HCT116 (cell line): ENCODE results near the gene CREBRF. TPM values are rescaled to one million over a fixed set of nuclear protein-coding genes. Genes with fewer than 3 reads are reported as not detected.

Experiments used
- ATAC-seq: fragments of 200-7000 bp; cut with Tn5 transposase; 2 replicates; pipeline ENCODE4 v1.9.1; 2020; ENCODE audit warnings: mild to moderate bottlenecking, moderate library complexity
- BruUV-seq: library from RNA; stranded (reverse); fragments of 400-500 nt; replicated peaks from 2 replicates; lab custom pipeline; 2021; lab: Mats Ljungman, UMichigan
- CTCF ChIA-PET: fragments of 300-600 bp; sonication (Branson Sonifier 250); formaldehyde crosslinking; loops from one replicate; lab custom pipeline; 2021; ENCODE audit warnings: antibody characterized with exemption; lab: Charles Lee
- POLR2A ChIA-PET: fragments of 300-600, 350-600 bp; sonication (Branson Sonifier 250); formaldehyde crosslinking; loops from one replicate; lab custom pipeline; 2021; ENCODE audit warnings: antibody characterized with exemption; lab: Charles Lee
- RAD21 ChIA-PET, 2 experiments: fragments of 300-600 bp; sonication (Branson Sonifier 250); formaldehyde crosslinking; loops; one replicate each; lab custom pipeline; 2023; ENCODE audit warnings: low total read pairs in 2 of 2; ENCODE audit not compliant: uncharacterized antibody in 2 of 2, unreplicated experiment in 2 of 2, low non-redundant PET in 1 of 2; lab: Charles Lee
- DNase-seq: peaks from one replicate; pipeline ENCODE4 v3.0.0-alpha.2; 2010; ENCODE audit warnings: low read depth, low spot score
- H2AFZ ChIP-seq: fragments of 200-600 bp; shearing (Covaris generic), sonication (generic); 2 replicates; pipeline ENCODE4 v1.6.1; 2017; ENCODE audit warnings: low read depth, mixed run types, mixed read lengths, antibody characterized with exemption, low read length; ENCODE audit not compliant: poor library complexity, severe bottlenecking
- H3K27ac ChIP-seq: 2 replicates; pipeline ENCODE4 v1.5.1; 2012; ENCODE audit warnings: low read depth, low read length
- H3K27me3 ChIP-seq: fragments of 200-600 bp; sonication (generic); 2 replicates; pipeline ENCODE4 v1.6.1; 2016; ENCODE audit warnings: mixed run types, low read length, mixed read lengths; ENCODE audit not compliant: insufficient read depth
- H3K36me3 ChIP-seq, 2 experiments: fragments of 200-500 bp in 1 of 2; fragments of 200-600 bp in 1 of 2; sonication (Bioruptor generic) in 1 of 2; sonication (generic) in 1 of 2; 2 replicates each; pipeline versions ENCODE4 v1.5.1 to v1.6.1; 2014 to 2016; ENCODE audit warnings: low read length in 2 of 2, inconsistent platforms in 1 of 2, mixed read lengths in 1 of 2, mixed run types in 1 of 2; ENCODE audit not compliant: insufficient read depth in 2 of 2, control insufficient read depth in 1 of 2
- H3K4me1 ChIP-seq, 2 experiments: fragments of 200-600 bp in 1 of 2; sonication (generic) in 1 of 2; 2 replicates each; pipeline versions ENCODE4 v1.5.1 to v1.6.1; 2012 to 2017; ENCODE audit warnings: low read length in 2 of 2, inconsistent platforms in 1 of 2, mild to moderate bottlenecking in 1 of 2, mixed read lengths in 1 of 2, mixed run types in 1 of 2, moderate library complexity in 1 of 2; ENCODE audit not compliant: insufficient read depth in 2 of 2, control insufficient read depth in 1 of 2
- H3K4me2 ChIP-seq: fragments of 200-600 bp; sonication (generic); 2 replicates; pipeline ENCODE4 v1.6.1; 2017; ENCODE audit warnings: mixed run types, low read length, mixed read lengths
- H3K4me3 ChIP-seq, 2 experiments: fragments of 200-600 bp in 1 of 2; sonication (generic) in 1 of 2; replicated peaks in 1 of 2; 2 replicates each; pipeline ENCODE4 v1.5.1; 2011 to 2016; ENCODE audit warnings: low read length in 2 of 2, control low read depth in 1 of 2, low read depth in 1 of 2, mild to moderate bottlenecking in 1 of 2, mixed read lengths in 1 of 2, mixed run types in 1 of 2
- H3K79me2 ChIP-seq: fragments of 200-600 bp; sonication (generic); 2 replicates; pipeline ENCODE4 v1.6.1; 2017; ENCODE audit warnings: mild to moderate bottlenecking, mixed run types, low read length, moderate library complexity, mixed read lengths; ENCODE audit not compliant: insufficient read depth
- H3K9ac ChIP-seq: fragments of 200-600 bp; sonication (generic); 2 replicates; pipeline ENCODE4 v1.6.1; 2016; ENCODE audit warnings: low read length, mixed read lengths
- H3K9me2 ChIP-seq: fragments of 200-600 bp; sonication (generic), shearing (Covaris generic); 2 replicates; pipeline ENCODE4 v1.6.1; 2017; ENCODE audit warnings: mixed run types, mild to moderate bottlenecking, moderate library complexity; ENCODE audit not compliant: insufficient read depth
- H3K9me3 ChIP-seq, 2 experiments: fragments of 200-500 bp in 1 of 2; fragments of 200-600 bp in 1 of 2; sonication (Bioruptor generic) in 1 of 2; sonication (generic) in 1 of 2; 2 replicates each; pipeline ENCODE4 v1.6.1; 2014 to 2017; ENCODE audit warnings: low read length in 2 of 2, mixed read lengths in 2 of 2, inconsistent platforms in 1 of 2, low read depth in 1 of 2, mild to moderate bottlenecking in 1 of 2, mixed run types in 1 of 2, moderate library complexity in 1 of 2; ENCODE audit not compliant: control insufficient read depth in 1 of 2, insufficient read depth in 1 of 2
- H4K20me1 ChIP-seq: fragments of 200-600 bp; sonication (generic), shearing (Covaris generic); 2 replicates; pipeline ENCODE4 v1.6.1; 2017; ENCODE audit warnings: mixed run types, mild to moderate bottlenecking, moderate library complexity; ENCODE audit not compliant: insufficient read depth
- ELF1 ChIP-seq: IDR thresholded peaks from 2 replicates; pipeline ENCODE4 v1.6.1; 2012; ENCODE audit warnings: low read depth, borderline replicate concordance
- EZH2 ChIP-seq: fragments of 200-600 bp; sonication (generic); IDR thresholded peaks from 2 replicates; pipeline ENCODE4 v1.6.1; 2017; ENCODE audit warnings: antibody characterized with exemption, mixed run types
- JUND ChIP-seq: IDR thresholded peaks from 2 replicates; pipeline ENCODE4 v1.6.1; 2012
- SP1 ChIP-seq: IDR thresholded peaks from 2 replicates; pipeline ENCODE4 v1.6.1; 2012; ENCODE audit warnings: low read depth
- TCF7L2 ChIP-seq: IDR thresholded peaks from 2 replicates; pipeline ENCODE4 v1.7.0; 2011; ENCODE audit warnings: borderline replicate concordance, inconsistent platforms; ENCODE audit not compliant: insufficient read depth, insufficient read length; ENCODE audit errors: extremely low read depth
- YY1 ChIP-seq: IDR thresholded peaks from 2 replicates; pipeline ENCODE4 v1.6.1; 2011; ENCODE audit warnings: low read length, low read depth, moderate library complexity, mild to moderate bottlenecking; ENCODE audit not compliant: insufficient replicate concordance; ENCODE audit errors: extremely low read depth
- ZNF274 ChIP-seq: fragments of 200-500 bp; sonication (Bioruptor generic); IDR thresholded peaks from 2 replicates; pipeline ENCODE4 v1.6.1; 2014; ENCODE audit warnings: mild to moderate bottlenecking, low read depth, low read length, inconsistent platforms
- intact Hi-C: fragments of 100-400 bp; cut with micrococcal nuclease; formaldehyde crosslinking; loops from 2 replicates; pipeline ENCODE4 v1.10.0; 2022
- total RNA-seq: library from RNA; stranded (reverse); gene quantifications from one replicate; pipeline ENCODE4 v1.2.1, GENCODE V29; 2021; ENCODE audit not compliant: unreplicated experiment
- TF ChIP-seq, protein P1 (sequence below): IDR thresholded peaks from 2 replicates; pipeline ENCODE4 v1.6.1; 2012
- TF ChIP-seq, protein P2 (sequence below): IDR thresholded peaks from 2 replicates; pipeline ENCODE4 v1.6.1; 2011; ENCODE audit warnings: mild to moderate bottlenecking, low read length, moderate library complexity; ENCODE audit not compliant: insufficient replicate concordance; ENCODE audit errors: extremely low read depth
- TF ChIP-seq, protein P3 (sequence below): IDR thresholded peaks from 2 replicates; pipeline ENCODE4 v1.6.1; 2012; ENCODE audit warnings: low read depth

CREBRF gene
- total RNA-seq, 1 experiment from 2014 or later: 7.7 TPM

DNA sequence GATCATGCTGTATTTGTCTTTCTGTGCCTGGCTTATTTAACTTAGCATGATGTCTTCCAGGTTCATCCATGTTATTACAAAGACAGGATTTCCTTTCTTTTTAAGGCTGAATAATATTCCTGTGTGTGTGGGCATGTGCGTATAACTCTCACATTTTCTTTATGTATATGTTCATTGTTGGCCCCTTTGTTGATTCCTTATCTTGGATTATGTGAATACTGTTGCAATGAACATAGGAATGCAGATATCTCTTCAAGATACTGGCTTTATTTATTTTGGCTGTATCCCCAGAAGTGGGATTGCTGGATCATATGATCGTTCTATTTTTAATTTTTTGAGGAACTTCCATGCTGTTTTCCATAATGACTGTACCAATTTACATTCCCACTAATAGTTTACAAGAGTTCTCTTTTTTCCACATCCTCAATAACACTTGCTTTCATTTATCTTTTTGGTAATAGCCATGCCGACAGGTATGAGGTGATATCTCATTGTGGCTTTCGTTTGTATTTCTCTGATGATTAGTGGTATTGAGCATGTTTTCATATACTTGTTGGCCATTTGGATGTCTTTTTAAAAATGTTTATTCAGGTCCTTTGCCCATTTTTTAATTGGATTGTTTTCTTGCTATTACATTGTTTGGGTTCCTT is 38.0 kb downstream of the CREBRF start:
- RAD21 ChIA-PET: no interaction called here
- H3K27ac ChIP-seq: peak overlapping the region; percentile 49; the same call in 1 of the 2 replicates
- no peaks in the 10 kb centered on the region for H3K79me2 ChIP-seq
- H3K9me3 ChIP-seq: no peaks in the 10 kb centered on the region
- no peak for ATAC-seq
- H2AFZ ChIP-seq: no peak overlapping the region
- H3K4me2 ChIP-seq: peak overlapping the region; percentile 15; the same call in 1 of the 2 replicates
- no peaks in the 10 kb centered on the region for H3K27me3 ChIP-seq
- CTCF ChIA-PET: no interaction called here
- TF ChIP-seq ZNF274 (no peak), TCF7L2 (no peak), SP1 (no peak), JUND (no peak), EZH2 (no peak), YY1 (no peak), ELF1 (no peak)
- TF ChIP-seq, protein P1, sequence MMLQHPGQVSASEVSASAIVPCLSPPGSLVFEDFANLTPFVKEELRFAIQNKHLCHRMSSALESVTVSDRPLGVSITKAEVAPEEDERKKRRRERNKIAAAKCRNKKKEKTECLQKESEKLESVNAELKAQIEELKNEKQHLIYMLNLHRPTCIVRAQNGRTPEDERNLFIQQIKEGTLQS: no peak
- TF ChIP-seq, protein P2, sequence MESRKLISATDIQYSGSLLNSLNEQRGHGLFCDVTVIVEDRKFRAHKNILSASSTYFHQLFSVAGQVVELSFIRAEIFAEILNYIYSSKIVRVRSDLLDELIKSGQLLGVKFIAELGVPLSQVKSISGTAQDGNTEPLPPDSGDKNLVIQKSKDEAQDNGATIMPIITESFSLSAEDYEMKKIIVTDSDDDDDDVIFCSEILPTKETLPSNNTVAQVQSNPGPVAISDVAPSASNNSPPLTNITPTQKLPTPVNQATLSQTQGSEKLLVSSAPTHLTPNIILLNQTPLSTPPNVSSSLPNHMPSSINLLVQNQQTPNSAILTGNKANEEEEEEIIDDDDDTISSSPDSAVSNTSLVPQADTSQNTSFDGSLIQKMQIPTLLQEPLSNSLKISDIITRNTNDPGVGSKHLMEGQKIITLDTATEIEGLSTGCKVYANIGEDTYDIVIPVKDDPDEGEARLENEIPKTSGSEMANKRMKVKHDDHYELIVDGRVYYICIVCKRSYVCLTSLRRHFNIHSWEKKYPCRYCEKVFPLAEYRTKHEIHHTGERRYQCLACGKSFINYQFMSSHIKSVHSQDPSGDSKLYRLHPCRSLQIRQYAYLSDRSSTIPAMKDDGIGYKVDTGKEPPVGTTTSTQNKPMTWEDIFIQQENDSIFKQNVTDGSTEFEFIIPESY: no peak
- TF ChIP-seq, protein P3, sequence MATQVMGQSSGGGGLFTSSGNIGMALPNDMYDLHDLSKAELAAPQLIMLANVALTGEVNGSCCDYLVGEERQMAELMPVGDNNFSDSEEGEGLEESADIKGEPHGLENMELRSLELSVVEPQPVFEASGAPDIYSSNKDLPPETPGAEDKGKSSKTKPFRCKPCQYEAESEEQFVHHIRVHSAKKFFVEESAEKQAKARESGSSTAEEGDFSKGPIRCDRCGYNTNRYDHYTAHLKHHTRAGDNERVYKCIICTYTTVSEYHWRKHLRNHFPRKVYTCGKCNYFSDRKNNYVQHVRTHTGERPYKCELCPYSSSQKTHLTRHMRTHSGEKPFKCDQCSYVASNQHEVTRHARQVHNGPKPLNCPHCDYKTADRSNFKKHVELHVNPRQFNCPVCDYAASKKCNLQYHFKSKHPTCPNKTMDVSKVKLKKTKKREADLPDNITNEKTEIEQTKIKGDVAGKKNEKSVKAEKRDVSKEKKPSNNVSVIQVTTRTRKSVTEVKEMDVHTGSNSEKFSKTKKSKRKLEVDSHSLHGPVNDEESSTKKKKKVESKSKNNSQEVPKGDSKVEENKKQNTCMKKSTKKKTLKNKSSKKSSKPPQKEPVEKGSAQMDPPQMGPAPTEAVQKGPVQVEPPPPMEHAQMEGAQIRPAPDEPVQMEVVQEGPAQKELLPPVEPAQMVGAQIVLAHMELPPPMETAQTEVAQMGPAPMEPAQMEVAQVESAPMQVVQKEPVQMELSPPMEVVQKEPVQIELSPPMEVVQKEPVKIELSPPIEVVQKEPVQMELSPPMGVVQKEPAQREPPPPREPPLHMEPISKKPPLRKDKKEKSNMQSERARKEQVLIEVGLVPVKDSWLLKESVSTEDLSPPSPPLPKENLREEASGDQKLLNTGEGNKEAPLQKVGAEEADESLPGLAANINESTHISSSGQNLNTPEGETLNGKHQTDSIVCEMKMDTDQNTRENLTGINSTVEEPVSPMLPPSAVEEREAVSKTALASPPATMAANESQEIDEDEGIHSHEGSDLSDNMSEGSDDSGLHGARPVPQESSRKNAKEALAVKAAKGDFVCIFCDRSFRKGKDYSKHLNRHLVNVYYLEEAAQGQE: no peak
- no peaks in the 10 kb centered on the region for H4K20me1 ChIP-seq
- no TSS peak for BruUV-seq
- no peak overlapping the region for H3K4me3 ChIP-seq
- no peak overlapping the region for H3K9ac ChIP-seq
- DNase-seq: no peak
- intact Hi-C loops: no loop called here
- peaks cover 10 to 21% of the 10 kb centered on the region in 2 experiments; a peak in 3 of 4 replicates for H3K4me1 ChIP-seq
- POLR2A ChIA-PET: no interaction called here
- H3K36me3 ChIP-seq: no peaks in the 10 kb centered on the region
- H3K9me2 ChIP-seq: no peaks in the 10 kb centered on the region
